ENCODE data around the gene NHERF1. TPM values are rescaled to one million over a fixed set of nuclear protein-coding genes. Genes with fewer than 3 reads are reported as not detected.

The NHERF1 gene
- total and polyA plus RNA-seq, 2 donors (not counting 3 experiments of a cell fraction or from before 2014, with no cell fraction given) = 24.4 to 26.9 TPM

- peaks cover 21% of the 10 kb centered on the region for H3K79me2 ChIP-seq (ENCODE audit: control insufficient read depth, insufficient read depth, low read length)
- dilution Hi-C loops (cut with MboI; ENCODE audit: extremely low pct_ligation_motif_present, low sequenced_read_pairs) (no loop called here), intact Hi-C loops (cut with micrococcal nuclease) (loop anchor here (1.0 to 5.0 kb wide), 2 partner anchors 28 to 96 kb away; partner anchors contain the start of genes FDXR and NHERF1)
- H3K9me1 ChIP-seq (replicated peaks; ENCODE audit: control insufficient read depth, extremely low read depth, insufficient read depth, low read length) = no peaks in the 10 kb centered on the region
- H3K4me1 ChIP-seq (ENCODE audit: control insufficient read depth, extremely low read depth, insufficient read depth, low read length) = peaks cover 7% of the 10 kb centered on the region
- no peaks in the 10 kb centered on the region for H3K9me3 ChIP-seq (replicated peaks; ENCODE audit: control insufficient read depth, insufficient read depth, low read length)
- H2AFZ ChIP-seq (ENCODE audit: low read depth, low read length) = peak within 1 kb of the TSS; percentile 45
- FAIRE-seq (peak; percentile 99), DNase-seq (ENCODE audit: low read depth, low spot score) (peak; percentile 98)
- no peak for TF ChIP-seq EZH2 (IDR thresholded peaks at IDR 0.05; ENCODE audit: borderline replicate concordance, low read depth, low read length, severe bottlenecking)
- peak; percentile 67 for TF ChIP-seq POLR2AphosphoS5 (IDR thresholded peaks at IDR 0.05; ENCODE audit: insufficient read depth, low read depth, low read length)
- peak; percentile 82 for TF ChIP-seq MYC (IDR thresholded peaks at IDR 0.05; ENCODE audit: low read depth, low read length)
- peak; percentile 47 for TF ChIP-seq POLR2A (IDR thresholded peaks at IDR 0.05; ENCODE audit: low read depth, low read length)
- TF ChIP-seq MAX (IDR thresholded peaks at IDR 0.05; ENCODE audit: insufficient read depth, insufficient read length) = peak; percentile 67
- no peak for TF ChIP-seq GATA2 (IDR thresholded peaks at IDR 0.05; ENCODE audit: insufficient read depth, insufficient read length, low read depth, low read length)
- CTCF ChIA-PET = interaction anchor here (0.7 to 5.5 kb wide), 10 partner anchors 9 to 119 kb away, joined by 3 to 30 read pairs (median 6); partner anchors contain the start of gene GRIN2C
- H3K4me3 ChIP-seq (replicated peaks in 1 of 3; ENCODE audit: insufficient read depth in 1 of 3, low read depth in 1 of 3, low read length in 3 of 3) = peak within 1 kb of the TSS; percentile 49 to 85 (median 75)
- peak within 1 kb of the TSS; percentile 88 for H3K4me2 ChIP-seq (ENCODE audit: insufficient read depth, low read length)
- H3K27ac ChIP-seq (ENCODE audit: insufficient read depth, low read depth, low read length) = peak within 1 kb of the TSS; percentile 65
- peaks cover 0 to 22% of the 10 kb centered on the region in 2 experiments for H3K36me3 ChIP-seq (ENCODE audit: control insufficient read depth in 2 of 2, extremely low read depth in 1 of 2, insufficient read depth in 2 of 2, low read length in 2 of 2)
- POLR2A ChIA-PET = interaction anchor here (0.6 to 1.5 kb wide), 6 partner anchors 19 to 570 kb away, joined by 3 to 10 read pairs (median 4); partner anchors contain the start of gene FDXR
- peak within 1 kb of the TSS; percentile 72 for H3K9ac ChIP-seq (replicated peaks; ENCODE audit: extremely low read depth, insufficient read depth, low read length)
- BruUV-seq (replicated peaks) = no TSS peak
- H4K20me1 ChIP-seq (replicated peaks; ENCODE audit: control insufficient read depth, extremely low read depth, insufficient read depth, low read length) = no peaks in the 10 kb centered on the region
- H3K27me3 ChIP-seq (ENCODE audit: control insufficient read depth in 2 of 2, insufficient read depth in 2 of 2, low read length in 2 of 2) = no peaks in the 10 kb centered on the region
Observed at GRCh38 chr17:74776044-74776962, 27.9 kb downstream of the NHERF1 start, which contains the start of gene NAT9. Gene NAT9 (minus strand): TSS chr17:74776345. CDS start chr17:74775698, 647 bp downstream.
